ENCODE data around the gene COQ9.

- TF ChIP-seq POLR2A (IDR thresholded peaks at IDR 0.05) (no peak), POLR2AphosphoS5 (IDR thresholded peaks at IDR 0.05) (no peak), CTCF (IDR thresholded peaks at IDR 0.05) (no peak)
Measured at GRCh38 chr16:57413301-57413730, 34.0 kb upstream of the COQ9 start.
